HG02970 (cell line): Measurements from ENCODE around the gene EP400.
"Not testable (repeated sequence)": the region's sequence is repeated elsewhere in the genome, so short reads cannot be mapped to it uniquely, and the experiment has no call there.

Experiments used
- ATAC-seq: cut with Tn5 transposase; IDR thresholded peaks from one replicate; pipeline ENCODE4 v1.9.1; 2021; ENCODE audit warnings: mild to moderate bottlenecking, moderate library complexity, moderate number of reproducible peaks; ENCODE audit not compliant: unreplicated experiment, low FRiP score

Gene EP400

GRCh38 chr12:132077322-132078100 lies 127.8 kb downstream of the EP400 start:
- ATAC-seq: no peak

- no peak for ATAC-seq
These were observed 128.4 kb downstream of the EP400 start for GRCh38 chr12:132078190-132078589.

DNA sequence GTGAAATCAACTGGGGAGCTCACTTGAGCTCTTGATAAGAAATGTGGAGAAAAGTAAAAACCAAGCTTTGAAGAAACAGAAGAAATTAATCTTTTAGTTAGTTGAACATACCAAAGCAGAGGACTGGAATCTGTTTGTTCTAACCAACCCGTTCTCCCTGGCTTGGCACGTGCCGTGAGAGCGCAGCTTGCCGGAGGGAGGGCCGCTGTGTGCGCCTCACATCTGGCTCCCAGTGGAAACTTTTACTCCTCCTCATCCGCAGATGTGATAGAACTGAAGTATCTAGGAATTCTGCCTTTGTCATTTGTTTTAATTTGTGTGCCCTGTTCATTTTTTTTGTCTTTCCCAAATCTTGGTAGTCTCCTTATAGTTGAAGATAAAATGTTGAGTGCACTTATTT lies 129.5 kb downstream of the EP400 start:
- ATAC-seq: no peak

DNA sequence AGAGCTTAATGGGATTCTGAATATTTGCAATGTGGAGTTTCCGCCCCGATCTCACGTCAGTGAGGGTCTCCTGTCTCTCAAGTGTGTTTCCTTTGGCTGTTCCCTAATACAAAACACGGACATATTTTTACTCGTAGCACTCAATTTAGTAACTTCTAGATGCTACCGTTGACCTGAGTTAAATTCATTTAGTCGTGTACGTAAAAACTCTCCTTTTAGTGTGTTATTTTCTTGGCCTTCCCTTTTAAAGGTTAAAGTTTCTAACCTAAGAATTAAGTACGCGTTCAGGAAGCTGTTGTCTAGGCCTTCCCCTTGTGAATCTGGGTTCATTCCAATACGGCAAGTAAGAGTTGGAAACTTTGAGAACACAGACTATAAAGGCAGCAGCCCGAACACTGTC lies 130.0 kb downstream of the EP400 start:
- ATAC-seq: no peak

DNA sequence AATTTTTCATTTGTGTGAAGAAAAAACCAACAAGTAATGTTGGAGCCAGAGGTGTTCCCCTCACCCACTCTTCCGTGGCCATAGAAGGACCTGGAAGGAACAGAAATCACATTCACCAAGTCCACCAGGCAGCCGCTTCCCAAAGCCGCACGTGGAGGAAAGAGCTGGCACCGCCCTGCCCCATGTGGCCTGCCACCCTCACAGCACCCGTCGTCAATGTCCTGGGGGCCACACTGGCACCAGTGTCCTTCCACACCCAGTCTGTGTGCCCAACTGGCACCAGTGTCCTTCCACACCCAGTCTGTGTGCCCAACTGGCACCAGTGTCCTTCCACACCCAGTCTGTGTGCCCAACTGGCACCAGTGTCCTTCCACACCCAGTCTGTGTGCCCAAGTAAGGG lies 130.8 kb downstream of the EP400 start:
- not testable (repeated sequence) for ATAC-seq

GRCh38 chr12:132081423-132081822 lies 131.7 kb downstream of the EP400 start:
- ATAC-seq: no peak

- ATAC-seq: peak; percentile 19
These were observed 133.8 kb downstream of the EP400 start for GRCh38 chr12:132083614-132083940.

DNA sequence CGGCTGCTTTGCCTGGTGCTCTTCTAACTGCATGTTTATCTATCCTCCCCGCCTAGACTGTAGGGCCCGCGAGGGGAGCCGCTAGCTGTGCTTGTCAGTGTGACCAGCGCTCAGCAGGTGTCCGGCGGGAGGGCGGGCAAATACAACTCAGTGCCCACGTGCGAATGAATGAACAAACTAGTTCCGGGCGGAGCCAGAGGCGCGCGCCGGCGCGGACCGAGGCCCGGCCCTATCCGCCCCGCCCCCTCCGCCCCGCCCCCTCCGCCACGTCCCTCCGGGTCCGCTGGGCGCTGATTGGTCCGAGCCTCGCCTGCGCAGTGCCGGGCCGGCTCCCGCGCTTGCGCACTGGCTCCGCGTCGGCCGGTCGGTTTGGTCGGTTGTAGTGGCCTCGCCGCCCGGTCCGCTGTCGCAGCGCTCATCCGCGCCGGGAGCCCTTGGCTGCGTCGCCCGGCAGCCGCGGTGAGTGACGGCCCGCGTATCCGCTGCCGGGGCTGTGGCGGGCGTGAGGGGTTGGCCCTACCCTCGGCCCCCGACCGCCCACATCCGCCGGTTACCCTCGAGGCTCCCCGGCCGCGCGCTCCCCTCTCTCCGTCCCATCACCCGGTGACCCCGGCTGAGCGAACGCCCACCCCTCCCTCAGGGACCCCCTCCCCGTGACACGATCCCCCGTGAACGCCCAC lies 134.3 kb downstream of the EP400 start:
- peak; percentile 85 for ATAC-seq

GRCh38 chr12:132084621-132085290 lies 135.0 kb downstream of the EP400 start:
- ATAC-seq: no peak

DNA sequence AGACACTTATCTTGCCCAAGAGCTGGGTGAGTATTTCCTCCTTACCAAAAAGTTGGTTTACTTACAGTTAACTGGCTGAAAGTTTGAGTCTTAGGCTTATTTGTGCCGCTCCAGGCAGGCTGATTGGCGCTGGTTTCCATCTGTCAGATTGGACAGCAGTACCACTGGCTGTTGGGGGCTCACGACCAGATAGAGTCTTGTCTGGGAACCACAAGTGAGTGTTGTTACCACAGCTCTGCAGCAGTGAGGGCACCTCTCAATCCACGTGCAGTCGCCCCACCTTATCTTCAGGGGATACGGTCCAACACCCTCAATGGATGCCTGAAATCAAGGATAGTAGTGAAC lies 135.5 kb downstream of the EP400 start:
- no peak for ATAC-seq

DNA sequence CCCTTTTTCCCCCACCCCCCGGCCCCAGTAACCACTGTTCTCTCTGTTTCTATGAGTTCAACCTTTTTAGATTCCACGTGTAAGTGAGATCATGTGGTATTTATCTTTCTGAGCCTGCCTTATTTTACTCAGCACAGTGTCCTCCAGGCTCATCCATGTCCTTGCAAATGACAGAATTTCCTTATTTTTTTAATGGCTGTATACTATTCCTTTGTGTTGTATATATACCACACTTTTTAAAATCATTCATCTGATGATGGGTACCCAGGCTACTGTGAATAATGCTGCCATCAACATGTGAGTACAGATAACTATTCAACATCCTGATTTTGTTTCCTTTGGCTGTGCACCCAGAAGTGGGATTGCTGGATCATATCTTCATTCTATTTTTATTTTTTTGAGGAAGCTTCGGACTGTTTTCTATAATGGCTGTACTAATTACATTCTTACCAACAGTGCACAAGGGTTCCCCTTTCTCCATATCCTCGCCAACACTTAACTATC lies 139.7 kb downstream of the EP400 start:
- ATAC-seq: no peak

DNA sequence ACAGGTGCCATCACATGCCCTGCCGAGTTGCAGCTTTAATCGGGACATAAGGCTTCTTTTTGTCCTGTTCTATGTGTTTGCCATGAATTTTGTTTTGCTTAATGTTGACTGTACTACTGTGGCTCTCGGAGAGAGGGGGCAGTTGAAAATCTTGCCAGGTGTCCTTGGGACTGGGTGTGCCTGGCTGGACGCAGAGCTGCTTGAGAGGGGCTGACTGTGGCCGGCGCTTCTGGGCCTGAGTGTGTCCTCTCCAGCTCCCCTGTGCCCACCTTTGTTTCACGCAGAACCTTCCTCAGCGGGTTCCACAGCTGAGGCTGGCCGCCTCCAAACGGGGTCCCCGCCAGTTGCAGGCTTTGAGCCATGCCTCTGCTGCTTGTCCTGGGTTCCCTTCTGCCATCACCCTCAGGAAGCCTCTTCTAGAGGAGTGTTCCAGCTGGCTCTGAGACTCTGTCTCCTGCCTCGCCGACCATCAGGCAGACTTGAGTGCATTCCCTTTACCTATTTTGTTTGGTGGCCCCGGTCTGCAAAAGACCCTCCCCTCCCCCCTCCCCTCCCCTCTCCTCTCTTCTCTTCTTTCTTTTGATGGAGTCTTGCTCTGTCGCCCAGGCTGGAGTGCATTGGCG lies 144.6 kb downstream of the EP400 start:
- no peak for ATAC-seq

DNA sequence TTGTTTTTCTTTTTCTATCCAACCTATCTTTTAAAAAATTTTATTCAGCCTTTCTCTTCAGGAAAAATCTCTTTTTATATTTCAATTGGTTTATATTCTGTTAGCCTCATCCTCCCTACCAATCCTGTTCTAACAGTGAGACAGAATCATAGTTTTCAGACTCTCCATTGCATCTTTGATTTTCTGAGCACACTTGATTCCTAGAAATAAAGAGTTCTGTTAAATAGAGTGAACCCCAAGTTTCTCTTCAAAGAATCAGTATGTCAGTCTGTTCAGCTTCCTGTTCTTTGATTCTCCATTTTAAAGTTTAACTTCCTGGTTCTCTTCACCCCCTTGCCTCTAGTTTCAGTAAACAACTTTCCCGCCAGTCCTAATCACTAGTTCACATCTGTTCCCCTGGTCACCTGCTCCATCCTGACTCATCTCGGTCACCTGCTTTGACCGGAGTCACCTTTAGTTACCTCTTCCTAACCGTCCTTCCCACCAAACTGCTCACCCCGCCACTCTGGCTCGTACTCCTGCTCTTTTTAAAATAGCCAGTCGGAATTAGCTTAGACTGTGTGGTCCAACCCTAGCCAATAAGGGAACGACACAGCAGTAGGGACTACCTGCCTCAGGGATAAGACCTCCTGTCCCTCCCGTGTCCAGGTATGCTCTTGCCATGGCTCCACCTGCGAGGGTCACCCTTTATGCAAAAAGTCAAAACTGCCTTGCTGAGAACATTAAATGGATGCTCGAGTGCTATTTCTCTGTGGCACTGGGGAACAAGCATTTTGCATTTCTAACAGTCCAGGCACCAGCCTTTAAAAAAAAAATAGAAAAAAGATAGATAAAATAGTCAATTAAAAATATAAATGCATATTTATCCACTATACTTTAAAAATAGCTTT lies 146.0 kb downstream of the EP400 start:
- ATAC-seq: no peak

- no peak for ATAC-seq
These were observed 150.0 kb downstream of the EP400 start for GRCh38 chr12:132099739-132100138.

GRCh38 chr12:132100306-132101065 lies 150.7 kb downstream of the EP400 start:
- ATAC-seq: no peak

- ATAC-seq: no peak
These were observed 152.6 kb downstream of the EP400 start for GRCh38 chr12:132102297-132102696.

- ATAC-seq: not testable (repeated sequence)
These were observed 153.3 kb downstream of the EP400 start for GRCh38 chr12:132103072-132103471.

- no peak for ATAC-seq
These were observed 154.0 kb downstream of the EP400 start for GRCh38 chr12:132103542-132104308.

DNA sequence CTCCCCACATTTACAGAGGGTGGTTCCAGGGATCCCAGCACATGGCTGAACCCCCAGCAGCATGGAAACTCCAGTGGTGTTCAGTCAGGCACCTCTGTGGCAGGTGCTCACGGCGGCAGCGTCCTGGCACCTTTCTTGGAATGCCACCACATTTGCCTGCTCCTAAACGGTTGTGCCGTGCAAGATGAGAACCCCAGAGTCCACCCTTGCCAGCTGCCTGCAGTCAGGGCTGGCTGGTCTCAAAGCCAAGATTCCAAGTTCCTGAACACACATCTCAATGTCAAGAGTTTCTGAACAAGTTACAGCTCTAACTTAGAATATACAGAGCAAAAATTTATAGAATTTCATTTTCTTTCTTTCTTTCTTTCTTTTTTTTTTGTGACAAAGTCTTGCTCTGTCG lies 155.7 kb downstream of the EP400 start:
- ATAC-seq: no peak
